Measurements from ENCODE around the gene DOCK9.

Gene DOCK9

DNA sequence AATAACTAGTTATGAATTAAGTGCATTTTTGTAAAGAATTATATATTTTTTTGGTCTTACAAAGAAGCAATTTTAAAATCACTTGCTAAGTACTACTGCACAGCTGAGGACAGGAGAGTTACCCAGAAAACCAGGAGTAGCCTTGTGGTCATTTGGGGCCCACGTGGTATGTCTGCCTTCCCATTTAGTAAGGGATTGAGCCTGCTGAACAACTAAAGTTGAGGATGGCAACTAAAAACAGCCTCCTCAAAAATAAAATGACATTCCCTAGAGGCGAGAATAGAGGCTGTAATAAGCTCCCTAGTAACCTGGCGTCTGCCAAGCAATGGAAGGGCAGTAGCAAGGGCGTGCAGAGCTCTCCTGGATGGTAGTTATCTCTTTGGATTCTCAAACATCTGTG, 36.3 kb downstream of the DOCK9 start:
- DNase-seq = no peak

- DNase-seq = no peak
Measured at GRCh38 chr13:98941126-98941525, 36.7 kb downstream of the DOCK9 start.

GRCh38 chr13:98940325-98941001, 37.4 kb downstream of the DOCK9 start:
- no peak for DNase-seq

DNA sequence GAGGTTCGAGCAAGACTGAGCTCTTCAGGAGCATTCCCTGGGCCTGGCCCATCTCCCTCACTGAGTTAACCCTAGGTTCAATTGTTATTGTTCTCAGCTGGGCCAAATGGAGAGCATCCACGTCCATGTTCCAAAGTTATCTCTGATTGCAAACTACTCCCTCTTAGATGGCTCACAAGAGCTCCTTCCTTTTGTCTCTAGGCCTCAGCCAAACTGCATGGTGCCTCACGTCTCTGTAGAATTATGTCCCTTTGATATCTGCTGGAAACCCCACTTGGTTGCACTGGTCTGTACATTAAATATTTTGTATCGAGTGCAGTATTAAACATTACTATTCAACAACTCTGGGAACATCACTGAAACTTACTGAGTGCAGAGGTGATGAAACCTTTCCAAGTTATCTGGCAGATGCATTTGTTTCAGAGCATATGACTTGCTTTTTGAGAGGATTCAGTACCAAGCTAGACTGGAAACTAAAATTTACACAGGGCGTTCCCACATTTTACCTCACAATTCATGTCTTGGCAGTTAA, 38.1 kb downstream of the DOCK9 start:
- DNase-seq = no peak

GRCh38 chr13:98938801-98939200, 39.1 kb downstream of the DOCK9 start:
- DNase-seq = no peak

GRCh38 chr13:98937911-98938381, 39.9 kb downstream of the DOCK9 start:
- no peak for DNase-seq

DNA sequence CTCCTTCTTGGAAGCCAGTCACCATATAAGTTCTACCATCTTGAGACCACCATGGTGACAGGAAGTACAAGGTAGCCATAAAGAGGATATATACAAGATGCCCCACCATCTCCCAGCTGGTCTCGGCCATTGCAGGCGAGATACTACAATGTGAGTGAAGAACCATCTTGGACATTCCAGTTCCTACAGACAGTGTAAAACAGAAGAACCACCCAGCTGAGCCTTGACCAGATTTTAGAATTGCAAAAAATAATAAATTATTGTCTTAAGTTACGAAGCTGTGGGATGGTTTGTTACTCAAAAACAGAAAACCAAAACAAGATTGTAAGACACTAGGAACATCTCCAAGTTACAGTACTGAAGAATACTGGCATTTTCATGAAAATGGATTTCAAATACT, 43.6 kb downstream of the DOCK9 start:
- DNase-seq = no peak

DNA sequence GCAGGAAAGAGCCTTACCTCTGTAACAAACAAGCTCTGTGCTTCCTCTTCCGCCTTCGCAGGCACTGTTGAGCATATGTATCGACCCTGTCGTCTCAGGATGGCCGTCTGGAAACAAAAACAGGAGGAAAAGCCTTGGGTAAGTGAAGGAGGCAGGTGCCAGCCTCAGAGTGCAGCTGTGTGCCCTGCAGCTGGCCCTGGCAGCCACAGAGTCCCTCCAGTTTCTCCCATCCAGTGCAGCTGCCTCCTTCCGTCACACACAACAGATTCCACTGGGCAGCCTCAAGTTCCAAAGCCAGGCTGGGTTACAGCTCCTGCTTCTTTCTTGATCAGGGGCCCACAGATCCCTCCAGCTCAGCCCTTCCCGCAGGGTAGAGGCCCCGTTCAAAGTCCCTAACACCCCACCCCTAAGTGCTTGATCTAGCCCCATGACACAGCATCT, 47.7 kb downstream of the DOCK9 start:
- no peak for DNase-seq

DNA sequence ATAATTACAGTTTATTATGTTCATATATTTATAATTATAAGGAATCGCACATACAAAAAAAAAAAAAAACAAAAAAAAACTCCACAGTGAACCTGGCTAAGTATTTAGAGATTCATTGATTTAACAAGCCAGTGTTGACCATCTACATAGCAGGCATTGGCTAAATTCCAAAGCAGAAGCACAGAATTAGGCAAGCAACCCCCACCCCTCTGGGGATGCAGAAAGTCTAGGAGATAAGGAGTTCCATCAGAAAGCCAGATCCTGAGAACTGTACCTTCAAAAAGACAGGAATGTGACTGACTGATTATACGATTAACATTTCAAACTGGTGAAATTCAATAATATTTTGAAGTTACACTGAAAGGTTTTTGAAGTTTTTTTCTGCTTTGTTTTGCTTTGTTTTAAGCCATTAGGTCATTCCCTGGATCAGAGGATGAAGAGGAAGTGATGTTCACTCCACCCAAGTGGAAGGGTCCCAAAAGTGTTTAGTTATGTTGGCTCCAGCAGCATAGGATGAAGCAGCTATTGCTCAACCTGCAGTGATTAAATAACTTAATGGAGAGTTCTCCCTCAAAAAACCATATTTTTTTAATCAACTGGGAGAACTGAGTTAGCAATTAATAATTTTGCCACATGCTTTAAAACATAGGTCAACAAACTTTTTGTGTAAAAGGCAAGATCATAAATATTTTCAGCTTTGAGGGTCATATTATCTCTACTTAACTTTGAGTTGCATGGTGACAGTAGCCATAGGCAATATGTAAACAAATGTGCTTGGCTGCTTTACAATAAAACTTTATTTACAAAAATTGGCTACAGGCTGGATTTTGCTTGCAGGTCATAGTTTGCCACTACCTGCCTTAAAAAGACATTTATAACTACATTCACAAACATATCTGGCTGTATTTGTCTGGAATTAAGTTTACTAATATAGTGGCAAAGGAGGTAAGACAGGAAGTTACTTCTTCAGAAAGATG, 49.6 kb downstream of the DOCK9 start:
- no peak for DNase-seq

DNA sequence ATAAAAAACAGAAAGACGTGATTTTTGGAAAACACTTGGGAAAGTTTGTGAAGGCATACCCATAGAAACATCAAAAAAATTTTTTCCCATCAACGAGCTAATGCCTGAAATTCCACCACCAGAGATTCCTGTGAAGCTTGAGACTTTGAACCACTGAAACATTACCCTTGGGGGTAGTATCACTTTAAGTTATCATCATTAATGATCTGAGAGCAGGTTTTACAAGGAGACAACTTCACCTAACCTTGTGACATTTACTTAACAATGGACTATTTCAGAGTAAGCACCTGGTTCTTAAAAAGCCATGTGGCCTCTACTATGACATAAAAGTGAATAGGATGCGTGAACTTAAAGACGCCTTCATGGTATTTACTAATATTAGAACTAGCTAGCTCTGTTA, 51.9 kb downstream of the DOCK9 start:
- no peak for DNase-seq

DNA sequence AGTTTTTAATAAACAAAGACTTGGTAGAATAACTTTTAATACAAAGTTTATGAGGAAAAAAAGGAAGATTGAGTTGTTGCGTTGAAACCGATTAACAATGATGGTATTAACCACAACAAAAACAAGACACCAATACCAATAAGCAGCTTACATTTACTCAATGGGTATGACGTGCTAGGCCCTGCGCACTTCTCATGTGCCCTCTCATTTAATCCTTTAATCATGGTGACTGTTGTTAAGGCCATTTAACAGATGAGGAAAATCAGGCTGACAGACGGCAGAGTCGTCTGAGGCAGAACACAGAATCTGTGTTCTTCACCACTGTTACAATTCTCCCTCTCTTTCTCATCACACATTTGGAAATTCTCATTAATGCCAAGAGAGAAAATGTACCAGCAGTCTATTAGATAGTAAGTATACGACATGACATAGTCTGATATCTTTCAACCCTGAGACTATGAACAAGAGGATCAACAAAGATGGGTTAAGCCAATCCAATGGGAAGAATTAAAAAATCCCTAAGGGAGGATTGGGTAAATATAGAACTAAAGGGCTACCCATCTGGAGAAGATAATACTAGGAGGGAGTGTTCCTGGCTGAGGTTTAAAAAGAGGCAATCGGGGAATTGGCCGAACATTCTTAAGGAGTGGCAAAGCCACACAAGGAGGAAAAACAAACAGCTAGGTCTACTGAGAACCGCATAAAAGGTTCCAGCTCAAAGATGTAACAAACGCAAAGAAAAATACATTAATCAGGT, 54.0 kb downstream of the DOCK9 start:
- no peak for DNase-seq

DNA sequence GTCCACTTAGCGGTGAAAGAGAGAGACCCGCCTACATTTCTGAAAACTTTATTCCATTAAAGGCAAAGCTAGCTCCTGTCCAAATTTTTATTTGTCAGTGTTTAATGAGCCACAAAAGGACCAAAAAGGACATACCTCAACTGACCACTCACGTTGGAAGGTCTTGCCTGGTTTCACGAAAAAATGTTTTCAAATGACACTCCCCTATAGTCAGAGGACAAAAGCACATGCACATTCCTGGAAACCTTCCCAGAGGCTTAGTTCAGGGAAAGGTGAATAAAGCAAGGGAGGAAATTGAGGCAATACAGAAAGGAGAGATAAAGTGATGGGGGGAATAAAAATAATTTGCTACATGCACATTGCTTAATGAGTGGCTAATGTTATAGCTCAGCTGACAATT, 55.6 kb downstream of the DOCK9 start:
- DNase-seq = no peak

DNA sequence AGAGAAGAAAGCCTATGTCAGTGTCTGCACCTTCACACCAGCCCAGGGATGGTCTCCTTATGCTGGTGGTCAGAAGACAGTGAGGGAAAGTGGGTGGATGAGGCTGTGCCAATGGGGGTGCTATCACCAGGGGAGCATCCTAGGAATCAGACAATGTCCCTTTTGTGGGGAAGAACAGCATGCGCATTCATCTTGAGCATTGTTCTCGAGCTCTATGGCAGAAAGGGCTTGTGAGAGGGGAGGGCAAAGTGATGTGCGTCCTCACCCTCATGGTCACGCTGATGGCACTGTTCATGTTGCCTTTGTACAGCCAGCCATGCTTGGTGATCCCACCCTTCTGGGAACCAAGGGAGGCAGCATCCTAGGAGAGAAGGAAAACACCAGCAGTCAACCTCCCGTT, 56.1 kb downstream of the DOCK9 start:
- DNase-seq = no peak

DNA sequence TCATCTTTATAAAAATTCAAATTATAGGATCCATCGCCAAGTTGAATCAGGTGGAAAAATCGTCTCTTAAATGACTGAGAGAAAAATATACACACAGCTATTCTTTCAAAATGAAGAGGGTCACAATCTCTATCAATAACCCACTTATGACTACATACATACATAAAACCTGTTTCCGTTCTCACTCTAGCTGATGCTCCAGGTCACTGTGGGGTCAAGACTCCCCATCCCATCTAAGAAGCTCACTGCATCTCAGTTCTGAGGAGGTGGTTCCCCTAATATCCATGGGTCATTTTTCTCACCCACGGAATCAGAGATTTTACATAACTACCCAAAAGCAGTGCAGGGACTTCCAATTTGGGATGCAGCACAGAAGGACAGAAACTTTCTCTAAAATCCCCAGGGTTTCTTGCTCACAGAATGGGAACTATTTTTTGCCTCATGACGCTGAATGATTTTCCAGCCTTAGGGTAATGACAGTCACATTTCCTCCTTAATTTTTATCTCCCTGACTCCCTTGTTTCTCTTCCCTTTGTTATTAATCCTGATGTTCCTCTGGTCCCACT, 56.8 kb downstream of the DOCK9 start:
- DNase-seq = no peak

DNA sequence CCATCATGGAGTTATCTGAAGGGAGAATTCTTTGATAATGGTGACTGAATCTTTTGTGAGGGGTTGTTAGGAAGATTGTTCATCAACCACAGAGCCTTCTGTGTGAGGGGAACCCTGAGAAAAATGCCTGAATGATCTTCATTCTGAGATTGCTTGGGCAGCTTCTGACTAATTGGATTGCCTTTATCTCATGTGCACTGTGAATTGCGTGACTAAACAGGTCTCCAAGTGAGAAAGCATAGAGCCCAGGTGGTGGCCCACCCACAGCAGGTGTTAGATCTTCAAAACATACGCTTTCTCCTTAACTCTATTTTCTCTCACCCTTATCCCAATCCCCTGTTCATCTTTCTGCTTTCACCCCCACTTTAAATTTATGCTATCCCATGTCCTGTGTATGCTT, 58.3 kb downstream of the DOCK9 start:
- peak; percentile 48 for DNase-seq

DNA sequence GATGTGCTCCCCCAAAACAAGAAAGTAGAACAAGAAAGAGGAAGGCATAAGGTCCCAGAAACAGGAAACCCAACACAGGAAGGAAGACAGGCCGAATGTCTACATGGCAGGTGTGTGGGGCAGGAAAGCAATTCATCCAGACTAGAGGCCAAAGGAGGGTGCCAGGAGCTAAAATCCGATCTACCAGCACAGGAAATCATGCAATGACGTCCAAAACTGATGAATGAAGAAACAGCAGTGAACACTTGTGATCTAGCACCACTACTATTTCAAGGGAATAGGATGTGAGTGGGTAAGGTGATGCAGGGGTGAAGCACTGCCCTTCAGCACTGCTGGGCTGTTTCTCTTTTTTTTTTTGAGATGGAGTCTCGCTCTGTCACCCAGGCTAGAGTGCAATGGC, 59.1 kb downstream of the DOCK9 start:
- no peak for DNase-seq

GRCh38 chr13:98917116-98917515, 60.7 kb downstream of the DOCK9 start:
- no peak for DNase-seq

- DNase-seq = no peak
Measured at GRCh38 chr13:98916403-98916802, 61.5 kb downstream of the DOCK9 start.

- DNase-seq = no peak
Measured at GRCh38 chr13:98915981-98916380, 61.9 kb downstream of the DOCK9 start.

DNA sequence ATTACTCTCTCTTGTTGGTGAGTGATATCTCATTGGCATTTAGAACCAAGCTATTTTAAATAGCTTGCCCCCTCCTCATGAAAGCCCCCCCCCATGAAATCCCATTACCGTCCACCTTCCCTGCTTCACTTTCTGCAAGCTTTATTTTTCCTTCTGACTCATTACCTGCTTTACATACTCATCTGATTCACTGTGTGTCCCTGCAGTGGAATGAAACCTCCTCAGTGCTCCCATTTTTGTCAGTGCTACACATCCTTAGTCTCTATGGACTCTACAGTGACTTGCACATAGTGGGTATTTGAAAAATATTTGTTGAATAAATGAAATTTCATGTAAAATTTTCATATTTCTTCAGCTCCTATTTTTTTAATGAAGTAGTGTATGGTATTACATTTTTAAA, 62.3 kb downstream of the DOCK9 start:
- no peak for DNase-seq

- no peak for DNase-seq
Measured at GRCh38 chr13:98913741-98914140, 64.1 kb downstream of the DOCK9 start.

GRCh38 chr13:98912846-98913245, 65.0 kb downstream of the DOCK9 start:
- DNase-seq = no peak

GRCh38 chr13:98910501-98910951, 67.3 kb downstream of the DOCK9 start:
- peak; percentile 44 for DNase-seq

Data from stimulated activated CD4-positive, alpha-beta T cell treated with anti-CD3 and anti-CD28 coated beads, Interleukin-15, amount 100 ng/mL, for 24 hours (primary cell).